ENCODE data around the gene ROR2.
"Not testable (repeated sequence)": the region's sequence is repeated elsewhere in the genome, so short reads cannot be mapped to it uniquely, and the experiment has no call there.

ROR2 gene

GRCh38 chr9:91796516-91796915 is 153.5 kb downstream of the ROR2 start:
- DNase-seq (ENCODE audit: low read depth): not testable (repeated sequence)

GRCh38 chr9:91795598-91796241 is 154.3 kb downstream of the ROR2 start:
- peak; percentile 18 for DNase-seq (ENCODE audit: low read depth)

GRCh38 chr9:91793371-91793770 is 156.7 kb downstream of the ROR2 start:
- not testable (repeated sequence) for DNase-seq (ENCODE audit: low read depth)

GRCh38 chr9:91790917-91791316 is 159.1 kb downstream of the ROR2 start:
- peak; percentile 39 for DNase-seq (ENCODE audit: low read depth)

- DNase-seq (ENCODE audit: low read depth): no peak
Measured at GRCh38 chr9:91789941-91790340, 160.1 kb downstream of the ROR2 start.

- no peak for DNase-seq (ENCODE audit: low read depth)
Measured at GRCh38 chr9:91787931-91788330, 162.1 kb downstream of the ROR2 start.

GRCh38 chr9:91786132-91786896 is 163.7 kb downstream of the ROR2 start:
- DNase-seq (ENCODE audit: low read depth): no peak

- no peak for DNase-seq (ENCODE audit: low read depth)
Measured at GRCh38 chr9:91785447-91785842, 164.6 kb downstream of the ROR2 start.

GRCh38 chr9:91784673-91785446 is 165.2 kb downstream of the ROR2 start:
- no peak for DNase-seq (ENCODE audit: low read depth)

- no peak for DNase-seq (ENCODE audit: low read depth)
Measured at GRCh38 chr9:91783876-91784672, 166.0 kb downstream of the ROR2 start.

GRCh38 chr9:91783411-91783810 is 166.6 kb downstream of the ROR2 start:
- DNase-seq (ENCODE audit: low read depth): no peak

GRCh38 chr9:91782708-91783214 is 167.3 kb downstream of the ROR2 start:
- no peak for DNase-seq (ENCODE audit: low read depth)

- DNase-seq (ENCODE audit: low read depth): no peak
Measured at GRCh38 chr9:91781906-91782305, 168.1 kb downstream of the ROR2 start.

- no peak for DNase-seq (ENCODE audit: low read depth)
Measured at GRCh38 chr9:91781116-91781515, 168.9 kb downstream of the ROR2 start.

- DNase-seq (ENCODE audit: low read depth): no peak
Measured at GRCh38 chr9:91778031-91778430, 172.0 kb downstream of the ROR2 start.

GRCh38 chr9:91777292-91777830 is 172.7 kb downstream of the ROR2 start:
- DNase-seq (ENCODE audit: low read depth): peak; percentile 30

GRCh38 chr9:91776409-91777291 is 173.4 kb downstream of the ROR2 start:
- DNase-seq (ENCODE audit: low read depth): no peak

- no peak for DNase-seq (ENCODE audit: low read depth)
Measured at GRCh38 chr9:91775708-91776028, 174.4 kb downstream of the ROR2 start.

- peak; percentile 64 for DNase-seq (ENCODE audit: low read depth)
Measured at GRCh38 chr9:91775011-91775707, 174.9 kb downstream of the ROR2 start.

GRCh38 chr9:91773156-91773555 is 176.9 kb downstream of the ROR2 start:
- DNase-seq (ENCODE audit: low read depth): no peak
